ENCODE data around the gene SMLR1. TPM values are rescaled to one million over a fixed set of nuclear protein-coding genes. Genes with fewer than 3 reads are reported as not detected.

Gene SMLR1
- total RNA-seq, 3 donors from 2014 or later, result not detected

GRCh38 chr6:130885392-130886192, 58.4 kb downstream of the SMLR1 start:
- no peaks in the 10 kb centered on the region for H3K27me3 ChIP-seq
- intact Hi-C loops (cut with DNase I; ENCODE audit: low total_unique reads), result no loop called here
- no peak for TF ChIP-seq POLR2AphosphoS5 (IDR thresholded peaks at IDR 0.05)
- TF ChIP-seq, protein P1, sequence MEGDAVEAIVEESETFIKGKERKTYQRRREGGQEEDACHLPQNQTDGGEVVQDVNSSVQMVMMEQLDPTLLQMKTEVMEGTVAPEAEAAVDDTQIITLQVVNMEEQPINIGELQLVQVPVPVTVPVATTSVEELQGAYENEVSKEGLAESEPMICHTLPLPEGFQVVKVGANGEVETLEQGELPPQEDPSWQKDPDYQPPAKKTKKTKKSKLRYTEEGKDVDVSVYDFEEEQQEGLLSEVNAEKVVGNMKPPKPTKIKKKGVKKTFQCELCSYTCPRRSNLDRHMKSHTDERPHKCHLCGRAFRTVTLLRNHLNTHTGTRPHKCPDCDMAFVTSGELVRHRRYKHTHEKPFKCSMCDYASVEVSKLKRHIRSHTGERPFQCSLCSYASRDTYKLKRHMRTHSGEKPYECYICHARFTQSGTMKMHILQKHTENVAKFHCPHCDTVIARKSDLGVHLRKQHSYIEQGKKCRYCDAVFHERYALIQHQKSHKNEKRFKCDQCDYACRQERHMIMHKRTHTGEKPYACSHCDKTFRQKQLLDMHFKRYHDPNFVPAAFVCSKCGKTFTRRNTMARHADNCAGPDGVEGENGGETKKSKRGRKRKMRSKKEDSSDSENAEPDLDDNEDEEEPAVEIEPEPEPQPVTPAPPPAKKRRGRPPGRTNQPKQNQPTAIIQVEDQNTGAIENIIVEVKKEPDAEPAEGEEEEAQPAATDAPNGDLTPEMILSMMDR (IDR thresholded peaks at IDR 0.05), result peak; percentile 40 to 96 (median 86)
- DNase-seq (ENCODE audit: low spot score in 2 of 2), result peak in 1 of 2 donors; percentile 48
- no peak overlapping the region for H3K4me3 ChIP-seq
- no peaks in the 10 kb centered on the region for H3K4me1 ChIP-seq
- H3K9me3 ChIP-seq, result no peaks in the 10 kb centered on the region
- H3K36me3 ChIP-seq, result no peaks in the 10 kb centered on the region
- no peak overlapping the region for H3K27ac ChIP-seq

Other genes with a start within 250 kb of the SMLR1 start
- gene EPB41L2, start 235.8 kb downstream of the SMLR1 start, total RNA-seq, result 100 to 1,000 TPM in 2 of 3 donors, 10 to 100 TPM in 1; 72.7 to 110 (median 101) TPM